SU-DHL-6 (cell line): ENCODE data around the gene AFG3L2.
A peak's percentile ranks its signal among the peaks of the same experiment; 100 is the strongest.
"Not testable (repeated sequence)": the region's sequence is repeated elsewhere in the genome, so short reads cannot be mapped to it uniquely, and the experiment has no call there.

ENCODE experiments used
- H2AFZ ChIP-seq: fragments of 200-600 bp; sonication (generic); 2 replicates; pipeline ENCODE4 v1.6.1; 2014; ENCODE audit warnings: low read depth, mild to moderate bottlenecking, moderate library complexity, mixed read lengths, antibody characterized with exemption, low read length; ENCODE audit not compliant: severe bottlenecking
- H3F3A ChIP-seq: fragments of 200-600 bp; shearing (Covaris generic); 2 replicates; pipeline ENCODE4 v1.6.0; 2016; ENCODE audit warnings: antibody characterized with exemption, mild to moderate bottlenecking; ENCODE audit not compliant: insufficient read depth
- H3K27ac ChIP-seq: fragments of 200-600 bp; sonication (generic); 2 replicates; pipeline ENCODE4 v1.5.1; 2016; ENCODE audit warnings: low read depth, mild to moderate bottlenecking, low read length, moderate library complexity, mixed read lengths
- H3K27me3 ChIP-seq: fragments of 200-600 bp; sonication (generic), shearing (Covaris generic); 2 replicates; pipeline ENCODE4 v1.6.0; 2014; ENCODE audit warnings: mild to moderate bottlenecking, low read length
- H3K36me3 ChIP-seq: fragments of 200-600 bp; sonication (generic); 2 replicates; pipeline ENCODE4 v1.6.1; 2014; ENCODE audit warnings: mild to moderate bottlenecking, low read length, mixed read lengths
- H3K4me2 ChIP-seq: fragments of 300-600, 200-600 bp; shearing (Covaris generic), sonication (generic); 2 replicates; pipeline ENCODE4 v1.6.0; 2014; ENCODE audit warnings: low read length, low read depth, mild to moderate bottlenecking; ENCODE audit not compliant: poor library complexity, severe bottlenecking
- H3K4me3 ChIP-seq: fragments of 200-600 bp; sonication (generic); 2 replicates; pipeline ENCODE4 v1.5.1; 2014; ENCODE audit warnings: antibody characterized with exemption, low read length, mild to moderate bottlenecking, mixed read lengths; ENCODE audit not compliant: insufficient read depth, poor library complexity, severe bottlenecking
- H3K79me2 ChIP-seq: fragments of 200-600 bp; sonication (generic); 2 replicates; pipeline ENCODE4 v1.6.1; 2014; ENCODE audit warnings: mild to moderate bottlenecking, low read length, moderate library complexity; ENCODE audit not compliant: insufficient read depth
- H3K9ac ChIP-seq: fragments of 200-600 bp; sonication (generic); 2 replicates; pipeline ENCODE4 v1.7.0; 2014; ENCODE audit warnings: mild to moderate bottlenecking, low read length
- H3K9me2 ChIP-seq: fragments of 200-600 bp; sonication (generic); replicated peaks from 2 replicates; pipeline ENCODE4 v1.6.1; 2014; ENCODE audit warnings: low read length; ENCODE audit not compliant: insufficient read depth
- H3K9me3 ChIP-seq: fragments of 200-600 bp; sonication (generic); 2 replicates; pipeline ENCODE4 v1.6.1; 2014; ENCODE audit warnings: low read length, mixed read lengths; ENCODE audit not compliant: insufficient read depth
- H4K20me1 ChIP-seq: fragments of 200-600 bp; sonication (generic); 2 replicates; pipeline ENCODE4 v1.6.1; 2014; ENCODE audit warnings: low read depth, mild to moderate bottlenecking, antibody characterized with exemption, low read length, moderate library complexity, mixed read lengths
- EZH2phosphoT487 ChIP-seq: fragments of 200-600 bp; sonication (generic), shearing (Covaris generic); conservative IDR thresholded peaks from 2 replicates; pipeline ENCODE4 v1.6.1; 2018; ENCODE audit warnings: mild to moderate bottlenecking, antibody characterized with exemption, low read length, moderate library complexity, mixed read lengths
- TF ChIP-seq, protein P1 (sequence below): fragments of 200-600 bp; sonication (generic); IDR thresholded peaks from one replicate; pipeline ENCODE4 v1.5.1; 2017; ENCODE audit warnings: antibody characterized with exemption, mild to moderate bottlenecking, low read length, moderate library complexity; ENCODE audit not compliant: insufficient read depth, poor library complexity, severe bottlenecking

AFG3L2 gene

DNA sequence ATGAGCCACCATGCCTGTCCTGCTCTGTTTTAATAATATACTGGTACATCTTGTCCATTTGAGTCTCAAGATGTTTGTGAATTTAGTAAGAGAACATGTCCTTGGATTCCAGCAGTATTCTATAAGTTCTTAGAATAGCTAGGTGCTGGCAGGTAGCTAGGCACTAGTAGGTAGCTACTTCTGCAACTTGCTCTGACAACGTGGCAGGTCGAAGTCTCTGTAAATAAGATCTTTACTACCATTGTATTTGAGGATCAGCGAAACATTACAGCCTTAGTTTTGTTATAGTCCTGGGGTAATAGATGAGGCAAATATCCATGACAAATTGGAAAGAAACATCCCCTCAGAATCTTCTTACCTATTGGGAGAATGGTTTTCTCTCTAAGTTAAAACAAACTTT, 16.5 kb upstream of the AFG3L2 start:
- no peak overlapping the region for H2AFZ ChIP-seq
- H3K9me3 ChIP-seq, result no peaks in the 10 kb centered on the region
- no peaks in the 10 kb centered on the region for H3K79me2 ChIP-seq
- H3K9ac ChIP-seq, result no peak overlapping the region
- H3K4me2 ChIP-seq, result no peak overlapping the region
- no peaks in the 10 kb centered on the region for H4K20me1 ChIP-seq
- H3K9me2 ChIP-seq, result no peaks in the 10 kb centered on the region
- H3K27me3 ChIP-seq, result no peaks in the 10 kb centered on the region
- TF ChIP-seq, protein P1, sequence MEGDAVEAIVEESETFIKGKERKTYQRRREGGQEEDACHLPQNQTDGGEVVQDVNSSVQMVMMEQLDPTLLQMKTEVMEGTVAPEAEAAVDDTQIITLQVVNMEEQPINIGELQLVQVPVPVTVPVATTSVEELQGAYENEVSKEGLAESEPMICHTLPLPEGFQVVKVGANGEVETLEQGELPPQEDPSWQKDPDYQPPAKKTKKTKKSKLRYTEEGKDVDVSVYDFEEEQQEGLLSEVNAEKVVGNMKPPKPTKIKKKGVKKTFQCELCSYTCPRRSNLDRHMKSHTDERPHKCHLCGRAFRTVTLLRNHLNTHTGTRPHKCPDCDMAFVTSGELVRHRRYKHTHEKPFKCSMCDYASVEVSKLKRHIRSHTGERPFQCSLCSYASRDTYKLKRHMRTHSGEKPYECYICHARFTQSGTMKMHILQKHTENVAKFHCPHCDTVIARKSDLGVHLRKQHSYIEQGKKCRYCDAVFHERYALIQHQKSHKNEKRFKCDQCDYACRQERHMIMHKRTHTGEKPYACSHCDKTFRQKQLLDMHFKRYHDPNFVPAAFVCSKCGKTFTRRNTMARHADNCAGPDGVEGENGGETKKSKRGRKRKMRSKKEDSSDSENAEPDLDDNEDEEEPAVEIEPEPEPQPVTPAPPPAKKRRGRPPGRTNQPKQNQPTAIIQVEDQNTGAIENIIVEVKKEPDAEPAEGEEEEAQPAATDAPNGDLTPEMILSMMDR, result no peak
- no peak for TF ChIP-seq EZH2phosphoT487
- H3F3A ChIP-seq, result no peaks in the 10 kb centered on the region
- H3K27ac ChIP-seq, result no peak overlapping the region
- no peaks in the 10 kb centered on the region for H3K36me3 ChIP-seq
- no peak overlapping the region for H3K4me3 ChIP-seq

DNA sequence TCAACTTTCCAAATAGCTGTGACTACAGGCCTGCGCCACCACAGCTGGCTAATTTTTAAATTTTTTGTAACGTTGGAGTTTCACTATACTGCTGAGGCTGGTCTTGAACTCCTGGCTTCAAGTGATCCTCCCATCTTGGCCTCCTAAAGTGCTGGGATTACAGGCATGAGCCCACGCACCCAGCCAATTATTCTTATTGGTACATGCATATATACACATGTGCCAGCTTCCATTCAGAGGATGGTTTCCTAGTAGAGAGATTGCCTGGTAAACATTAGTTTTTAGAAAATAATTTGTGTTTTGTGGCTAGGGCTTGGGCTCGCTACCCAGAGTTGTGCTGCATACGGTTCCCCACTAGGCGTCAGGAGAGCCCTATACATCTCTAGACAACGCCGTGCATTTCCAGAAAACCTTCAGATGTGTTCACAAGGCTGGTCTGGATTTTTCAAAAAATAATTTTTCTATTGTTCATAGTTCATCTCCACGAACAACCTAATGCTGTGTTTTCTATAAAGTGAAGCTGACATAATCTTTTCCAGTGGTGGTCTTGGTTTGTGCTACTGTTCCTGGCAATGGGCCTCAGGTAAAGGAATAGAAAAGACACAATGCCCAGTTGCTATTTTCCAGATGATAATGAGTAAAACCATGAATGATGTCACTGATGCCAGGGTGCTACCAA, 14.6 kb upstream of the AFG3L2 start:
- Histone ChIP-seq H3K79me2 (no peaks in the 10 kb centered on the region), H3K27ac (no peak overlapping the region), H3K36me3 (no peaks in the 10 kb centered on the region), H3K9me3 (no peaks in the 10 kb centered on the region), H4K20me1 (no peaks in the 10 kb centered on the region), H3K4me3 (no peak overlapping the region), H3K9ac (no peak overlapping the region), H3K9me2 (no peaks in the 10 kb centered on the region), H3K27me3 (no peaks in the 10 kb centered on the region), H2AFZ (no peak overlapping the region), H3F3A (no peaks in the 10 kb centered on the region), H3K4me2 (no peak overlapping the region)
- TF ChIP-seq, protein P1, result peak; percentile 72
- no peak for TF ChIP-seq EZH2phosphoT487

DNA sequence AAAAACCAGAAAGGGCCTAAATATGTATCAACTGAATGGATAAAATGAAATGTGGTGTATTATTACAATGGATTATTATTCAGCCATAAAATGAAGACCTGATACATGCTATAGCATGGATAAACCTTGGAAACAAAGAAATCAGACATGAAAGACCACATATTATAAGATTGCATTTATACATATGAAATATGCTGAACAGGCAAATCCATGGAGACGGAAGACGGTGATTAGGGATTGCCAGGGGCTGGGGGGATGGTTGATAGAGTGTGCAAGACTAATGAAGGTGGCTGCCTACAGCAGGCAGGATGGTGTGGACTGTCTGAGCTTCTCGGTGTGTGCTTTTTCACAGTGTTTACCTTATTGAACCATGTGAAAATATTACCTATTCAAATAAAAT, 11.4 kb upstream of the AFG3L2 start:
- H3K27ac ChIP-seq, result no peak overlapping the region
- H4K20me1 ChIP-seq, result no peaks in the 10 kb centered on the region
- no peaks in the 10 kb centered on the region for H3K9me2 ChIP-seq
- no peaks in the 10 kb centered on the region for H3K79me2 ChIP-seq
- no peaks in the 10 kb centered on the region for H3K36me3 ChIP-seq
- no peak overlapping the region for H3K4me3 ChIP-seq
- TF ChIP-seq EZH2phosphoT487, result no peak
- TF ChIP-seq, protein P1, result no peak
- H3K4me2 ChIP-seq, result no peak overlapping the region
- H3K9ac ChIP-seq, result no peak overlapping the region
- no peaks in the 10 kb centered on the region for H3K9me3 ChIP-seq
- no peaks in the 10 kb centered on the region for H3F3A ChIP-seq
- no peaks in the 10 kb centered on the region for H3K27me3 ChIP-seq
- H2AFZ ChIP-seq, result no peak overlapping the region

DNA sequence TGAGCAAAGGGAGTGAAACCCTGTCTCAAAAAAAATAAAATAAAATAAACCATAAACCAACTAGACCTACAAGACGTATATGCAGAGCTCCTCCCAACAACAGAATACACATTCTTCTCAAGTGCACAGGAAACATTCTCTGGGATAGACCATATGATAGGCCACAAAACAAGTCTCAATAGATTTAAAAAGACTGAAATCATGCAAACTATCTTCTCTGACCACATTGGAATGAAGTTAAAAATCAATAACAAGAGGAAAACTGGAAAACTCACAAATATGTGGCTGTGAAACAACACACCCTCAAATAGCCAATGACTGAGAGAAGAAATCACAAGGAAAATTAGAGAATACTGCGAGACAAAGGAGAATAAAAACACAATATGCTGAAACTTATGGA, 7.2 kb upstream of the AFG3L2 start:
- no peaks in the 10 kb centered on the region for H3K36me3 ChIP-seq
- no peak overlapping the region for H3K9ac ChIP-seq
- H3K9me2 ChIP-seq, result no peaks in the 10 kb centered on the region
- no peaks in the 10 kb centered on the region for H4K20me1 ChIP-seq
- TF ChIP-seq, protein P1, result no peak
- TF ChIP-seq EZH2phosphoT487, result no peak
- no peaks in the 10 kb centered on the region for H3K27me3 ChIP-seq
- no peak overlapping the region for H3K4me3 ChIP-seq
- no peak overlapping the region for H3K4me2 ChIP-seq
- H3K79me2 ChIP-seq, result no peaks in the 10 kb centered on the region
- no peak overlapping the region for H3K27ac ChIP-seq
- H3K9me3 ChIP-seq, result no peaks in the 10 kb centered on the region
- no peaks in the 10 kb centered on the region for H3F3A ChIP-seq
- no peak overlapping the region for H2AFZ ChIP-seq

DNA sequence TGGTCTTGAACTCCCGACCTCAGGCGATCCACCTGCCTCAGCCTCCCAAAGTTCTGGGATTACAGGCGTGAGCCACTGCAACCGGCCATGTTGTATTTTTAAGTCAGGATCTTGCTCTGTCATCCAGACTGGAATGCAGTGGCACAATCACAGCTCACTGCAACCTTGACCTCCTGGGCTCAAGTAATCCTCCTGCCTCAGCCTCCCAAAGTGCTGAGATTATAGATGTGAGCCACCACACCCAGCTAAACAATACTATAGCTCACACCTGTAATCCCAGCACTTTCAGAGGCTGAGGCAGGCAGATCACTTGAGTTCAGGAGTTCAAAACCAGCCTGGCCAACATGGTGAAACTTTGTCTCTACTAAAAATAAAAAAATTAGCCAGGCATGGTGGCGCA, 6.7 kb upstream of the AFG3L2 start:
- not testable (repeated sequence) for H3K4me3 ChIP-seq, H3K36me3 ChIP-seq, H3K79me2 ChIP-seq, H2AFZ ChIP-seq, H3F3A ChIP-seq, H3K9me3 ChIP-seq, H3K27ac ChIP-seq, H4K20me1 ChIP-seq, H3K9ac ChIP-seq, H3K4me2 ChIP-seq, H3K9me2 ChIP-seq, H3K27me3 ChIP-seq
